Measurements from ENCODE around the gene TLR4. TPM values are rescaled to one million over a fixed set of nuclear protein-coding genes. Genes with fewer than 3 reads are reported as not detected.

TLR4 gene
- 32.8 and 44.1 TPM in 2 replicates for total RNA-seq

DNA sequence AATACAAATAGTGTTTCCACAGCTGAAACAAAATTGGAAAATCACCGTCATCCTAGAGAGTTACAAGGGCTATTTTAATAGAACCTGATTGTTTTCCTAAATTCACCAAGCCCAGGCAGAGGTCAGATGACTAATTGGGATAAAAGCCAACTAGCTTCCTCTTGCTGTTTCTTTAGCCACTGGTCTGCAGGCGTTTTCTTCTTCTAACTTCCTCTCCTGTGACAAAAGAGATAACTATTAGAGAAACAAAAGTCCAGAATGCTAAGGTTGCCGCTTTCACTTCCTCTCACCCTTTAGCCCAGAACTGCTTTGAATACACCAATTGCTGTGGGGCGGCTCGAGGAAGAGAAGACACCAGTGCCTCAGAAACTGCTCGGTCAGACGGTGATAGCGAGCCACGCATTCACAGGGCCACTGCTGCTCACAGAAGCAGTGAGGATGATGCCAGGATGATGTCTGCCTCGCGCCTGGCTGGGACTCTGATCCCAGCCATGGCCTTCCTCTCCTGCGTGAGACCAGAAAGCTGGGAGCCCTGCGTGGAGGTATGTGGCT lies at the start of gene TLR4:
Gene TLR4, plus strand, starts transcription at position 380 of the 552 bp plus-strand sequence. Its CDS starts 70 bp downstream, at position 450.

